GM18858 (cell line): ENCODE measurements around the gene ACAN.

ENCODE experiments used
- ATAC-seq: cut with Tn5 transposase; IDR thresholded peaks from one replicate; pipeline ENCODE4 v1.9.1; 2021; ENCODE audit not compliant: unreplicated experiment

Gene ACAN

GRCh38 chr15:88841236-88841635 lies 38.0 kb downstream of the ACAN start:
- no peak for ATAC-seq

GRCh38 chr15:88842156-88842555 lies 38.9 kb downstream of the ACAN start:
- ATAC-seq, result no peak

GRCh38 chr15:88843334-88843733 lies 40.1 kb downstream of the ACAN start:
- ATAC-seq, result no peak

GRCh38 chr15:88844749-88845386 lies 41.6 kb downstream of the ACAN start:
- no peak for ATAC-seq

GRCh38 chr15:88845616-88846015 lies 42.4 kb downstream of the ACAN start:
- ATAC-seq, result no peak

- no peak for ATAC-seq
Measured at GRCh38 chr15:88847144-88847543, 43.9 kb downstream of the ACAN start.

- no peak for ATAC-seq
Measured at GRCh38 chr15:88848203-88848602, 45.0 kb downstream of the ACAN start.

- no peak for ATAC-seq
Measured at GRCh38 chr15:88849376-88850072, 46.3 kb downstream of the ACAN start.

GRCh38 chr15:88852476-88852875 lies 49.2 kb downstream of the ACAN start:
- ATAC-seq, result no peak

- no peak for ATAC-seq
Measured at GRCh38 chr15:88858934-88859333, 55.7 kb downstream of the ACAN start.

GRCh38 chr15:88859550-88859949 lies 56.3 kb downstream of the ACAN start:
- ATAC-seq, result no peak

- no peak for ATAC-seq
Measured at GRCh38 chr15:88860212-88860611, 57.0 kb downstream of the ACAN start.

GRCh38 chr15:88863412-88863811 lies 60.2 kb downstream of the ACAN start:
- ATAC-seq, result no peak

GRCh38 chr15:88864861-88865497 lies 61.7 kb downstream of the ACAN start:
- ATAC-seq, result no peak

- ATAC-seq, result no peak
Measured at GRCh38 chr15:88865498-88866099, 62.4 kb downstream of the ACAN start.

GRCh38 chr15:88866295-88866881 lies 63.2 kb downstream of the ACAN start:
- no peak for ATAC-seq

- ATAC-seq, result no peak
Measured at GRCh38 chr15:88871313-88871712, 68.1 kb downstream of the ACAN start.

- ATAC-seq, result no peak
Measured at GRCh38 chr15:88872106-88872505, 68.9 kb downstream of the ACAN start.

- no peak for ATAC-seq
Measured at GRCh38 chr15:88872706-88873105, 69.5 kb downstream of the ACAN start.

- ATAC-seq, result no peak
Measured at GRCh38 chr15:88873786-88874185, 70.5 kb downstream of the ACAN start.

GRCh38 chr15:88874275-88874674 lies 71.0 kb downstream of the ACAN start:
- ATAC-seq, result no peak

- no peak for ATAC-seq
Measured at GRCh38 chr15:88874684-88875083, 71.4 kb downstream of the ACAN start.
